H9 (cell line): ENCODE results near the gene MED31. TPM values are rescaled to one million over a fixed set of nuclear protein-coding genes. Genes with fewer than 3 reads are reported as not detected.

Source experiments
- DNase-seq: peaks from one replicate; pipeline ENCODE4 v3.0.0-alpha.2; 2017
- H2AFZ ChIP-seq: one replicate; pipeline ENCODE4 v1.6.1; 2013; ENCODE audit warnings: mild to moderate bottlenecking, low read length, control low read depth, moderate library complexity
- H2AK5ac ChIP-seq: 2 replicates; pipeline ENCODE4 v1.6.1; 2013; ENCODE audit warnings: low read length, control low read depth, mixed read lengths; ENCODE audit not compliant: insufficient read length
- H2BK120ac ChIP-seq: one replicate; pipeline ENCODE4 v1.6.1; 2013; ENCODE audit warnings: low read depth, mild to moderate bottlenecking, low read length, control low read depth, inconsistent platforms; ENCODE audit not compliant: poor library complexity, severe bottlenecking
- H2BK12ac ChIP-seq: 2 replicates; pipeline ENCODE4 v1.6.1; 2013; ENCODE audit warnings: low read length, control low read depth, mixed read lengths, low read depth; ENCODE audit not compliant: insufficient read length
- H2BK15ac ChIP-seq: 2 replicates; pipeline ENCODE4 v1.6.1; 2013; ENCODE audit warnings: low read depth, low read length, control low read depth
- H2BK20ac ChIP-seq: one replicate; pipeline ENCODE4 v1.6.1; 2013; ENCODE audit warnings: low read depth, mild to moderate bottlenecking, low read length, control low read depth, inconsistent platforms; ENCODE audit not compliant: poor library complexity, severe bottlenecking
- H2BK5ac ChIP-seq: 2 replicates; pipeline ENCODE4 v1.6.1; 2013; ENCODE audit warnings: low read length, control low read depth, mixed read lengths; ENCODE audit not compliant: insufficient read length
- H3K14ac ChIP-seq: 2 replicates; pipeline ENCODE4 v1.6.1; 2013; ENCODE audit warnings: low read length, control low read depth; ENCODE audit not compliant: insufficient read depth
- H3K18ac ChIP-seq: 2 replicates; pipeline ENCODE4 v1.6.1; 2013; ENCODE audit warnings: low read depth, mild to moderate bottlenecking, mixed read lengths, low read length, control low read depth; ENCODE audit not compliant: insufficient read length
- H3K23ac ChIP-seq: 2 replicates; pipeline ENCODE4 v1.6.1; 2013; ENCODE audit warnings: low read length, control low read depth, mixed read lengths, low read depth; ENCODE audit not compliant: insufficient read length
- H3K23me2 ChIP-seq: 2 replicates; pipeline ENCODE4 v1.6.1; 2013; ENCODE audit warnings: low read depth, mild to moderate bottlenecking, mixed read lengths, low read length, control low read depth; ENCODE audit not compliant: insufficient read length, poor library complexity, severe bottlenecking
- H3K27ac ChIP-seq: 2 replicates; pipeline ENCODE4 v1.5.1; 2013; ENCODE audit warnings: low read length, control low read depth, mixed read lengths, low read depth; ENCODE audit not compliant: insufficient read length
- H3K27me3 ChIP-seq: 2 replicates; pipeline ENCODE4 v1.6.1; 2013; ENCODE audit warnings: low read length, control low read depth, inconsistent platforms; ENCODE audit not compliant: insufficient read depth
- H3K4ac ChIP-seq: 2 replicates; pipeline ENCODE4 v1.6.1; 2013; ENCODE audit warnings: low read depth, mild to moderate bottlenecking, control low read depth, inconsistent platforms, low read length, moderate library complexity
- H3K4me1 ChIP-seq: 2 replicates; pipeline ENCODE4 v1.6.1; 2013; ENCODE audit warnings: low read length, control low read depth, inconsistent platforms; ENCODE audit not compliant: insufficient read depth
- H3K4me2 ChIP-seq: 2 replicates; pipeline ENCODE4 v1.6.1; 2013; ENCODE audit warnings: low read length, control low read depth, mixed read lengths; ENCODE audit not compliant: insufficient read length, insufficient read depth
- H3K56ac ChIP-seq: 2 replicates; pipeline ENCODE4 v1.6.1; 2013; ENCODE audit warnings: low read depth, mild to moderate bottlenecking, mixed read lengths, low read length, control low read depth; ENCODE audit not compliant: insufficient read length
- H3K79me1 ChIP-seq: 2 replicates; pipeline ENCODE4 v1.6.1; 2013; ENCODE audit warnings: low read depth, mild to moderate bottlenecking, moderate library complexity, low read length, control low read depth, inconsistent platforms; ENCODE audit not compliant: insufficient read depth, poor library complexity, severe bottlenecking
- H3K79me2 ChIP-seq: 2 replicates; pipeline ENCODE4 v1.6.1; 2013; ENCODE audit warnings: low read length, control low read depth, inconsistent platforms; ENCODE audit not compliant: insufficient read depth
- H3K9ac ChIP-seq: 2 replicates; pipeline ENCODE4 v1.6.1; 2013; ENCODE audit warnings: low read length, control low read depth, mixed read lengths; ENCODE audit not compliant: insufficient read length; ENCODE audit errors: extremely low read depth
- H3K9me3 ChIP-seq: one replicate; pipeline ENCODE4 v1.6.1; 2013; ENCODE audit warnings: low read depth, low read length, inconsistent platforms; ENCODE audit not compliant: control insufficient read depth
- H3T11ph ChIP-seq: one replicate; pipeline ENCODE4 v1.6.1; 2013; ENCODE audit warnings: mild to moderate bottlenecking, low read length, control low read depth, inconsistent platforms
- H4K20me1 ChIP-seq: one replicate; pipeline ENCODE4 v1.6.1; 2013; ENCODE audit not compliant: control insufficient read depth, insufficient read length, insufficient read depth
- H4K5ac ChIP-seq: 2 replicates; pipeline ENCODE4 v1.6.1; 2013; ENCODE audit warnings: low read depth, mild to moderate bottlenecking, mixed read lengths, low read length, control low read depth; ENCODE audit not compliant: insufficient read length
- H4K8ac ChIP-seq: replicated peaks from 2 replicates; pipeline ENCODE4 v1.6.1; 2013; ENCODE audit warnings: low read length, control low read depth, mixed read lengths, low read depth; ENCODE audit not compliant: insufficient read length
- H4K91ac ChIP-seq: 2 replicates; pipeline ENCODE4 v1.6.1; 2013; ENCODE audit warnings: low read depth, mild to moderate bottlenecking, moderate library complexity, mixed read lengths, low read length, control low read depth; ENCODE audit not compliant: insufficient read length
- H3K27ac Mint-ChIP-seq, 3 experiments: 2 replicates in 2 of 3; 3 replicates in 1 of 3; pipeline ENCODE4 v1.8.0; 2020 to 2021; ENCODE audit warnings: mixed read lengths in 3 of 3, mild to moderate bottlenecking in 1 of 3, moderate library complexity in 1 of 3
- H3K27me3 Mint-ChIP-seq: 2 replicates; pipeline ENCODE4 v1.8.0; 2021; ENCODE audit warnings: low read depth, mild to moderate bottlenecking, moderate library complexity, mixed read lengths
- H3K36me3 Mint-ChIP-seq, 3 experiments: 2 replicates in 2 of 3; 3 replicates in 1 of 3; pipeline ENCODE4 v1.8.0; 2020 to 2021; ENCODE audit warnings: low read depth in 3 of 3, mixed read lengths in 3 of 3; ENCODE audit not compliant: insufficient read depth in 1 of 3
- H3K4me1 Mint-ChIP-seq, 2 experiments: 2 replicates each; pipeline ENCODE4 v1.8.0; 2020; ENCODE audit warnings: mixed read lengths in 2 of 2
- H3K4me3 Mint-ChIP-seq, 2 experiments: 2 replicates in 1 of 2; 3 replicates in 1 of 2; pipeline ENCODE4 v1.8.0; 2020 to 2021; ENCODE audit warnings: mild to moderate bottlenecking in 2 of 2, mixed read lengths in 2 of 2, moderate library complexity in 1 of 2
- H3K9me3 Mint-ChIP-seq, 2 experiments: 2 replicates in 1 of 2; 3 replicates in 1 of 2; pipeline ENCODE4 v1.8.0; 2020; ENCODE audit warnings: mild to moderate bottlenecking in 2 of 2, mixed read lengths in 2 of 2, moderate library complexity in 1 of 2
- CTCF ChIP-seq: fragments of 200-600 bp; sonication (generic); conservative IDR thresholded peaks from 3 replicates; pipeline ENCODE4 v1.8.0; 2021; ENCODE audit warnings: antibody characterized with exemption, mild to moderate bottlenecking
- WGBS: extraction: QIAGEN DNeasy Blood & Tissue Kit; methylation state at CpG from one replicate; pipeline ENCODE4 v1.1.7; 2013; ENCODE audit warnings: missing lambda C conversion rate, low lambda C conversion rate, mixed read lengths; ENCODE audit not compliant: insufficient read length; ENCODE audit errors: extremely low coverage; 5-methylcytosine and 5-hydroxymethylcytosine counted together
- total RNA-seq: library from RNA; stranded (reverse); gene quantifications from 2 replicates; pipeline ENCODE4 v1.2.1, GENCODE V29; 2021

The MED31 gene
- total RNA-seq, 1 experiment from 2014 or later: 11.8 TPM

GRCh38 chr17:6679241-6679640 is 27.8 kb upstream of the MED31 start:
- no peaks in the 10 kb centered on the region for H3K79me2 ChIP-seq
- Mint-ChIP-seq H3K4me1 (peaks cover 2 to 5% of the 10 kb centered on the region in 2 experiments; a peak in 2 of 4 replicates), H3K27ac (no peak overlapping the region), H3K9me3 (no peaks in the 10 kb centered on the region; a peak in 1 of 5 replicates), H3K4me3 (no peak overlapping the region), H3K36me3 (no peaks in the 10 kb centered on the region; a peak in 1 of 7 replicates), H3K27me3 (peaks cover 2% of the 10 kb centered on the region)
- no peak overlapping the region for H3K56ac ChIP-seq
- H4K20me1 ChIP-seq: no peaks in the 10 kb centered on the region
- no CpG with 5 or more reads among the region's 6 CpGs for WGBS
- H4K5ac ChIP-seq: no peak overlapping the region
- H3K23ac ChIP-seq: no peak overlapping the region
- no peak overlapping the region for H2AK5ac ChIP-seq
- no peak overlapping the region for H4K91ac ChIP-seq
- H3K27me3 ChIP-seq: no peaks in the 10 kb centered on the region
- H3K79me1 ChIP-seq: no peaks in the 10 kb centered on the region
- H3K18ac ChIP-seq: no peak overlapping the region
- H2BK15ac ChIP-seq: no peak overlapping the region
- no peak overlapping the region for H3K27ac ChIP-seq
- H3K9ac ChIP-seq: no peak overlapping the region
- no peak for DNase-seq
- no peak overlapping the region for H3K14ac ChIP-seq
- no peak overlapping the region for H2BK20ac ChIP-seq
- no peak overlapping the region for H2BK120ac ChIP-seq
- H3T11ph ChIP-seq: no peak overlapping the region
- no peak overlapping the region for H2AFZ ChIP-seq
- H4K8ac ChIP-seq: no peak overlapping the region
- no peak for TF ChIP-seq CTCF
- H2BK12ac ChIP-seq: no peak overlapping the region
- no peaks in the 10 kb centered on the region for H3K4me1 ChIP-seq
- no peak overlapping the region for H3K4ac ChIP-seq
- H3K23me2 ChIP-seq: no peaks in the 10 kb centered on the region
- H3K4me2 ChIP-seq: no peak overlapping the region
- H2BK5ac ChIP-seq: no peak overlapping the region
- H3K9me3 ChIP-seq: no peaks in the 10 kb centered on the region
